Nephron (organoid): ENCODE results near the gene GMDS.

Experiments
- H3K27ac Mint-ChIP-seq, 3 experiments: 2 replicates each; pipeline ENCODE4 v1.8.0; 2020; ENCODE audit warnings: mixed read lengths in 3 of 3, mild to moderate bottlenecking in 2 of 3, moderate library complexity in 1 of 3
- H3K27me3 Mint-ChIP-seq: 2 replicates; pipeline ENCODE4 v1.8.0; 2021; ENCODE audit warnings: low read depth, mild to moderate bottlenecking, moderate library complexity, mixed read lengths
- H3K36me3 Mint-ChIP-seq: 2 replicates; pipeline ENCODE4 v1.8.0; 2020; ENCODE audit warnings: low read depth, mixed read lengths
- H3K4me1 Mint-ChIP-seq: 2 replicates; pipeline ENCODE4 v1.8.0; 2020; ENCODE audit warnings: mixed read lengths
- H3K4me3 Mint-ChIP-seq, 3 experiments: 2 replicates each; pipeline ENCODE4 v1.8.0; 2020; ENCODE audit warnings: mild to moderate bottlenecking in 3 of 3, mixed read lengths in 3 of 3, moderate library complexity in 2 of 3
- H3K9me3 Mint-ChIP-seq: 2 replicates; pipeline ENCODE4 v1.8.0; 2020; ENCODE audit warnings: mixed read lengths
- TF ChIP-seq, protein P1 (sequence below), 3 experiments: fragments of 200-600 bp; sonication (generic); IDR thresholded peaks; one replicate each; pipeline ENCODE4 v1.5.0; 2021; ENCODE audit warnings: antibody characterized with exemption in 3 of 3; ENCODE audit not compliant: unreplicated experiment in 3 of 3

Gene GMDS

DNA sequence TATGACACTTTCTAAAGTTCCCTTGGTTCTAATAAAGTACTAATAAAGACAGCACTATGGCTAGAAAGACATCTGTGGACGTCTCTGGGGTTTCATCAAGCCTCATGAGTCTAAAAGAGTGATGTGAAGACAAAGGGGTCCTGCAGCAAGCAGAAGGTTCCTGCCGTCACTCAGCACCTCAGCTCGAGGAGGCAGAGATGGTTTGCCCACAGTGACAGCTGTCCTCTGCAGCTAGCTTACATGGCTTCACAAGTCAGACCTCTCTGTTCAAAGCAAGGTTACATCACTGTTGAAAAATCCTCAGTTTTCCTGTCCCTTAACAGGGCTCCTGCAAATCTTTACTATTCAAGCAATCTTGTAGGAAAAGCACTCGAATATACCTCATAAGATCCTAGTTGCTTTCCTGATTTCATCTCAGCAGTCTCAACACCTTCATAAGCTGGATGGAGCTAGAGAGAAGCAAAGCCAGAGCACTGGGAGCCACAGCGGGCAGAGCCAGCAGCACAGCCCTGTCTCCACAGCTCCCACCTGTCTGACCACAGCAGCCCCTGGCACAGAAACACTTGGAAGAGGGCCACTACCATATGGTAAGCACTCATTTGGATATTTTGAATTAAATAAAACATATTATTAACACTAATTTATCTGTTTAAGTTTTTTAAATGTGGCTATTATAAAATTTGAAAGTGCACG lies 202.3 kb downstream of the GMDS start:
- TF ChIP-seq, protein P1, sequence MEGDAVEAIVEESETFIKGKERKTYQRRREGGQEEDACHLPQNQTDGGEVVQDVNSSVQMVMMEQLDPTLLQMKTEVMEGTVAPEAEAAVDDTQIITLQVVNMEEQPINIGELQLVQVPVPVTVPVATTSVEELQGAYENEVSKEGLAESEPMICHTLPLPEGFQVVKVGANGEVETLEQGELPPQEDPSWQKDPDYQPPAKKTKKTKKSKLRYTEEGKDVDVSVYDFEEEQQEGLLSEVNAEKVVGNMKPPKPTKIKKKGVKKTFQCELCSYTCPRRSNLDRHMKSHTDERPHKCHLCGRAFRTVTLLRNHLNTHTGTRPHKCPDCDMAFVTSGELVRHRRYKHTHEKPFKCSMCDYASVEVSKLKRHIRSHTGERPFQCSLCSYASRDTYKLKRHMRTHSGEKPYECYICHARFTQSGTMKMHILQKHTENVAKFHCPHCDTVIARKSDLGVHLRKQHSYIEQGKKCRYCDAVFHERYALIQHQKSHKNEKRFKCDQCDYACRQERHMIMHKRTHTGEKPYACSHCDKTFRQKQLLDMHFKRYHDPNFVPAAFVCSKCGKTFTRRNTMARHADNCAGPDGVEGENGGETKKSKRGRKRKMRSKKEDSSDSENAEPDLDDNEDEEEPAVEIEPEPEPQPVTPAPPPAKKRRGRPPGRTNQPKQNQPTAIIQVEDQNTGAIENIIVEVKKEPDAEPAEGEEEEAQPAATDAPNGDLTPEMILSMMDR (IDR thresholded peaks at IDR 0.05; ENCODE audit: unreplicated experiment in 3 of 3): no peak
- Mint-ChIP-seq H3K9me3 (peaks cover 2% of the 10 kb centered on the region), H3K27ac (no peak overlapping the region), H3K36me3 (no peaks in the 10 kb centered on the region), H3K4me1 (peaks cover 14% of the 10 kb centered on the region), H3K4me3 (no peak overlapping the region), H3K27me3 (no peaks in the 10 kb centered on the region)

DNA sequence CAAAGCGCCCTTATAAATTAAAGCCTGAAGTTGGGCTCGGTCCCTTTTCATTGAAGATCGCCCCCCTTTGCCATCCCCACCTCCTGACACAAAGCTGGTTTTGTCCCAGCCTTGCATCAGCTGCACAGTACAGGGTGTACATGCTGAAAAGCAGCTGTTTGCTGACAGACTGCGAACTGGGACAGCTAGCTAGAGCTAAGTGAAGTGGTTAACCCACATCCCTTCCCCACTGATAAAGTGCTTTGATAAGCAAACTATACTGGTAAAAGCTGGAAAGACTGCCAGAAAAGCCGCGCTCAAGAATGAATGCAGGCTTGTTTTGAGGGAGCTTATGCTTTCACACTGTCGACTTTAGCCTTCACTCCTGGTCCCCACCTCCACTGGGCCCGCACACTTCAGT lies 207.3 kb downstream of the GMDS start:
- Mint-ChIP-seq H3K4me1 (peaks cover 31% of the 10 kb centered on the region), H3K27ac (peak overlapping the region in 1 of 3 experiments; percentile 43)

GRCh38 chr6:2037237-2037926 lies 208.0 kb downstream of the GMDS start:
- no peaks in the 10 kb centered on the region for H3K9me3 Mint-ChIP-seq
- no peaks in the 10 kb centered on the region for H3K36me3 Mint-ChIP-seq
- H3K4me1 Mint-ChIP-seq: peaks cover 31% of the 10 kb centered on the region
- TF ChIP-seq, protein P1 (IDR thresholded peaks at IDR 0.05; ENCODE audit: unreplicated experiment in 3 of 3): peak; percentile 39 to 62 (median 50)
- peaks cover 10% of the 10 kb centered on the region for H3K27me3 Mint-ChIP-seq
- H3K27ac Mint-ChIP-seq: peak overlapping the region in 2 of 3 experiments; percentile 22 to 34
- H3K4me3 Mint-ChIP-seq: no peak overlapping the region

More for the DNA sequence above, 207.3 kb downstream of the GMDS start:
- Mint-ChIP-seq H3K36me3 (no peaks in the 10 kb centered on the region), H3K4me3 (no peak overlapping the region), H3K27me3 (peaks cover 10% of the 10 kb centered on the region), H3K9me3 (no peaks in the 10 kb centered on the region)
- TF ChIP-seq, protein P1 (IDR thresholded peaks at IDR 0.05; ENCODE audit: unreplicated experiment in 3 of 3): no peak

DNA sequence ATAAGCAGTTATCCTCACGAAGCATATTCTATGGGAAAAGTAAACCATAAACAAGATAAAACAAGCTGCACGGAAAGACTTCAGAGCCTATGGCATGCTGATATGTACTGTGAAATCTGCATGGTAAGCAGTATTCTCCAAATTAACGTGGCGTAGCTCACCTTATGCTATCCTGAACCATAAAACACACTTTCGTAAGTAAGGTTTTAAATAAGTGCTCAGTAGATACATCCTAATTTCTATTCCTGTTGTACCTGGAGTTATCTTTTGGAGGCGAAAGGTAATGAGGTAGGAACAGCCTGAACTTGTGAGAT lies 208.7 kb downstream of the GMDS start:
- H3K4me1 Mint-ChIP-seq: peaks cover 31% of the 10 kb centered on the region
- no peaks in the 10 kb centered on the region for H3K36me3 Mint-ChIP-seq
- H3K4me3 Mint-ChIP-seq: no peak overlapping the region
- TF ChIP-seq, protein P1 (IDR thresholded peaks at IDR 0.05; ENCODE audit: unreplicated experiment in 3 of 3): no peak
- peak overlapping the region in 2 of 3 experiments; percentile 22 to 34 for H3K27ac Mint-ChIP-seq
- no peaks in the 10 kb centered on the region for H3K9me3 Mint-ChIP-seq
- peaks cover 10% of the 10 kb centered on the region for H3K27me3 Mint-ChIP-seq

DNA sequence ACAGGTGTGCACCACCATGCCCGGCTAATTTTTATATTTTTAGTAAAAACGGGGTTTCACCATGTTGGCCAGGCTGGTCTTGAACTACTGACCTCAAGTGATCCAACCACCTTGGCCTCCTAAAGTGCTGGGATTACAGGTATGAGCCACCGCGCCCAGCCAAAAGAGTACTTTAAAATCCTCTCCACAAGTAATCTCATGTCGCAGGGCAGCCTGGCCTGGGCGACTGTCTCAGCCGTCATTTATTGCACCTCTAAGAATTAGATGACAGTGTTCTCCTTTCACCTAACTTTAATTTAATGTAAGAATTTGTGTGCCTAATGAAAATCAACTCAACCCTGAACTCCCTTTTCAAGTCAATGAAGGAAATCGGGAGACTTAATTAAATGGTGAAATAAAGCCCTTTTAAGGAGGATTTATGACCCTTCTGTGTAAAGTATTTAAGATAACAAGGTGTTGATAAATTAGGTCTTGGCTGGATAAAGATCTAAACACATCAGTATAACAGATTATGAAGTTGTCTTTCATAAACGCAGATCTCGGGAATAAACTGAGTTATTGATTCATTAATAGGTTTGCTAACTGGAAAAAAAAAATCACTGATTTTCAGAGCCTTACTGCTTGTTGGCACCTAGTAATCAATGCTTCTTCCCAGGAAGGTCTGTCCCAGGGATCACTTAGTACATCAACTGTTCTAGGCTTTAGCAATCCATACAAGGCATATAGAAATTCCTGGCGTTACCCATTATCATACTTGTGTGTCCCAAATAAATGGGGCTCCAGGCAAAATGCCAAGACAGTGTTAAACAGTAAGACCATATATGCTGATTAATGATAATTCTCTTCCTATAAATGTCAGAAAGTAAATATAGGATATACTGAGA lies 209.3 kb downstream of the GMDS start:
- H3K27me3 Mint-ChIP-seq: peaks cover 13% of the 10 kb centered on the region
- H3K36me3 Mint-ChIP-seq: no peaks in the 10 kb centered on the region
- TF ChIP-seq, protein P1 (IDR thresholded peaks at IDR 0.05; ENCODE audit: unreplicated experiment in 3 of 3): no peak
- no peak overlapping the region for H3K4me3 Mint-ChIP-seq
- H3K27ac Mint-ChIP-seq: peak overlapping the region in 2 of 3 experiments; percentile 34 to 67
- no peaks in the 10 kb centered on the region for H3K9me3 Mint-ChIP-seq
- H3K4me1 Mint-ChIP-seq: peaks cover 31% of the 10 kb centered on the region
